Retinal pigment epithelial cell (primary cell): ENCODE results near the gene MYH11.

ENCODE experiments used
- DNase-seq: peaks from one replicate; pipeline ENCODE4 v3.0.0-alpha.2; 2010; ENCODE audit warnings: low read depth
- H3K4me3 ChIP-seq: 2 replicates; pipeline ENCODE4 v1.5.1; 2011; ENCODE audit warnings: mild to moderate bottlenecking, low read length, control low read depth, moderate library complexity
- CTCF ChIP-seq: conservative IDR thresholded peaks from 2 replicates; pipeline ENCODE4 v1.5.1; 2011; ENCODE audit warnings: low read depth, low read length, control low read depth, inconsistent platforms

MYH11 gene

GRCh38 chr16:15856901-15857698, at the start of gene MYH11:
Gene MYH11 (minus strand): TSS chr16:15857028. CDS start chr16:15838252, 18,776 bp downstream.
- TF ChIP-seq CTCF: no peak
- H3K4me3 ChIP-seq: peak within 1 kb of the TSS; percentile 40

GRCh38 chr16:15906439-15906838, 49.6 kb upstream of the MYH11 start:
- TF ChIP-seq CTCF: no peak
- H3K4me3 ChIP-seq: no peak overlapping the region
- DNase-seq: no peak

More at GRCh38 chr16:15856901-15857698, at the start of gene MYH11:
- no peak for DNase-seq

- TF ChIP-seq CTCF: no peak
- no peak overlapping the region for H3K4me3 ChIP-seq
- DNase-seq: no peak
Observed at GRCh38 chr16:15903960-15904359, 47.1 kb upstream of the MYH11 start.

GRCh38 chr16:15900901-15901500, 44.2 kb upstream of the MYH11 start:
- no peak overlapping the region for H3K4me3 ChIP-seq
- no peak for DNase-seq
- no peak for TF ChIP-seq CTCF

GRCh38 chr16:15900357-15900756, 43.5 kb upstream of the MYH11 start:
- DNase-seq: no peak
- H3K4me3 ChIP-seq: no peak overlapping the region
- TF ChIP-seq CTCF: no peak

- TF ChIP-seq CTCF: no peak
- H3K4me3 ChIP-seq: no peak overlapping the region
- peak; percentile 76 for DNase-seq
Observed at GRCh38 chr16:15899538-15900100, 42.8 kb upstream of the MYH11 start.

- DNase-seq: no peak
- no peak overlapping the region for H3K4me3 ChIP-seq
- no peak for TF ChIP-seq CTCF
Observed at GRCh38 chr16:15898654-15899053, 41.8 kb upstream of the MYH11 start.
